Mesangial cell (primary cell): ENCODE results near the gene DDRGK1. TPM values are rescaled to one million over a fixed set of nuclear protein-coding genes. Genes with fewer than 3 reads are reported as not detected.

ENCODE experiments used
- total RNA-seq: library from RNA; depleted of rRNA; stranded (reverse); fragments of >200 nt; gene quantifications from 2 replicates; pipeline ENCODE4 v1.2.3, GENCODE V29; 2015

The DDRGK1 gene
- total RNA-seq, result 39.3 and 49.4 TPM in 2 replicates

GRCh38 chr20:3204124-3204794 lies at the start of gene DDRGK1:
Gene DDRGK1 (minus strand): TSS chr20:3204682. CDS start chr20:3204627, 55 bp downstream.

DNA sequence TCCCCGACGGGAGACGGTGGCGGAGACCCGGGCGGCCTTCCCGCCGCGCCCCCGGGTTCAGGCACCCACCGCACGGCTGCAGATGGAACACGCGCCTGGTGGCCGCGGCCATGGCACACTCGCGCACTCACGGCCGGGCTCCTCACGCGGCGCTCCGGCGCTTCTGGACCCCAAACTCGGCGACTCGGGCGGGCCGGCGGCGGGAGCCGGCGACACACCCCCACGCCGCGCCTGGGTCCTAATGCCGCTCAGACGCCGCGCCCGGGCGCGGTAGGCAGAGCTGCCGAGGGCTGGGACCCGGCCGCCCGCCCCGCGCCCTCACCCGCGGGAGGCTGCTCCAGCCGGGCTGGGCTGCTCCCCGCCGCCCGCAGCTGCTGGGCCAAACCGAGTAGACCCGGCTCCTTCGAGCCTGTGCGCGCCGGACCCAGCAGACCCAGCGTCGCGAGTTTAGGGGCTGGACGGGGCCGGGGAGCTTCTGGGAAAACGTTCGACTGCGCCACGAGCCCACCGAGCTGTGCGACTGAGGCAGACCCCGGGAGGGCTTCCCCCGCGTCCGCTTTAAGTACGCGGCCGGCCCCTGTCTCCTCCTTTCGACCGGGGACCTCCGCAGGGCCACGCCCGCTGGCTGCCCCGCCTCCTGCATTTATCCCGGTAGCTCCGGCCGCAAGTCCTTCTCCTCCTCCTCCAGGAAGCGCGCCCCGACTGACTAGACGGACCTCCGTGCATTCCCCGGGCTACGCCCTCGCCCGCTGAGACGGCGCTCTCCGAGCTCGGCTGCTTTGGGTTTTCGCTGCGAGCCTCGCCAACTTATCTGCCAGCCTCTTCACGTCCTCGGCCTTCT lies 34.8 kb upstream of the DDRGK1 start, which contains the start of gene SLC4A11:
SLC4A11 (minus strand) TSS at position 165 of the 841 bp plus-strand sequence; CDS start at position 112, 53 bp downstream.

DNA sequence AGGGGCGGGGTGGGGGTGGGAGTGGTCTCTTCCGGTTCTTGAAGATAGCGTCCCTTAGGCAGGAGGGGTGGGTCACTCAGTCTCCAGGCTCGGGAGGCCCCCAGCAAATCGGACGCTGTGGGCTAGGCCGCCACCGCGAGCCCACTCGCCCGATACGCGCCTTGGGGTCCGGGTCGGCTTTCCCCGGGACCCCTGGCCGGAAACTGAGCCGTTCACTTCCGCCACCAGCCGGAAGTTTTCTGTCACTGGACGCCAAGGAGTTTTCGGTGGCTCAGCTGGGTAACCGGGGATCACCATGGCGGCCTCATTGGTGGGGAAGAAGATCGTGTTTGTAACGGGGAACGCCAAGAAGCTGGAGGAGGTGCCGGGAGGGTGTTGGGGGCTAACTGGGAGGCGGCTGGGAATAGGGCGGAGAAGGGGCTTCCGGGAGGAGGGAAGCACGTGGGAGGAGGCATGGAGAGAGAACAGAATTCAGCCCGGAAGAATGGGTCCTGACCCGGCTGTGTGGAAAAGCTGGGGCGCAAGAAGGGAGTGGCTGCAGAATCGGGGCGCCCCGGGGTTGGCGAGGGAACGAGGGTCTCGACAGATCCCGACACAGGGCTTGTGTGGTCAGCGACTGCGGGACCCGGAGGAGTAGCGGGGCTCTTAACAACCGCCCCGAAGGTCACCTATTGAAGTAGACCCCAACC lies 4.9 kb upstream of the DDRGK1 start, which contains the start of gene ITPA:
ITPA (plus strand) TSS at position 242 of the 689 bp plus-strand sequence; CDS start at position 296, 54 bp downstream.

DNA sequence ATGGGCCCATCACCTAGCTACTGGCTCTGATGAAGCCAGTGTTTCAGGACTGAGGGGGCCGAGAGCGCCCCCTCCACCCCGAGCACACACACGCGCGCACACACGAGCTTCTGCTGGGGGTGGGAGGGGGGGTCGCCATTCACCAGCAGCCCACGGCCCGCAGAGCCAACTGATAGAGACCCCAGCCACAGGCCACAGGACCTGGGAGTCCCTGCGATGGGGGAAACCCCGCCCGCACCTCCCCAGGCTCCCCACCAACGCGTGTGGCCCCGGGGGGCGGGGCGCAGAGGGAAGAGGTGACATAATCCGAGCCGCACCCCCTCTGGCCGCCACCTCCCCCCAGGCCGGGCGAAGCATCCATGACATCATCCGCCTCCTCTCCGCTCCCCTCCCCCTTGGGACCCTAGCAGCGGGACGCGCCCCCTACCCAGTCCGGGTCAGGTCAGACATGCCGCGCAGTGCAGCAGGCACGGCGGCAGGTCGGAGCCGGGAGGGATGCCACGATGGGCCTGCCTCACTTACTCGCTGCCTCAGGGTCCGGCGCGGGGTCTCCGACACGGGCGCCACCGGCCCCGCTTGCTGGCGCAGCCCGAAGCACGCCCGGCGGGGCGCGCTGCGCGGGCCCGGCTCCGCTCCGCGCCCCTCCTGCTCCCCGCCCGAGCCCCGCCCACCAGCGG lies 31.4 kb downstream of the DDRGK1 start, which contains the start of gene LZTS3:
LZTS3 (minus strand) TSS at position 617 of the 677 bp plus-strand sequence. CDS start 6,386 bp downstream, outside the sequence.

Other genes starting within 250 kb of the DDRGK1 start
- 0.25 TPM in 1 of 2 replicates, not detected in the other for gene GNRH2, start 161.1 kb downstream of the DDRGK1 start, total RNA-seq
- 66.2 and 86.5 TPM in 2 replicates for gene MRPS26, start 158.6 kb downstream of the DDRGK1 start, total RNA-seq
- not detected in 2 replicates for gene OXT, start 133.1 kb downstream of the DDRGK1 start, total RNA-seq
- not detected in 2 replicates for gene AVP, start 120.0 kb downstream of the DDRGK1 start, total RNA-seq
- 10.5 and 12.1 TPM in 2 replicates for gene FASTKD5, start 44.8 kb downstream of the DDRGK1 start, total RNA-seq
- gene UBOX5, start 44.8 kb downstream of the DDRGK1 start, total RNA-seq, result 5.1 and 6.2 TPM in 2 replicates
- gene LZTS3, start 31.1 kb downstream of the DDRGK1 start, total RNA-seq, result 5.8 and 7.0 TPM in 2 replicates
- gene ITPA, start 4.8 kb upstream of the DDRGK1 start, total RNA-seq, result 56.8 and 82.0 TPM in 2 replicates
- gene SLC4A11, start 34.5 kb upstream of the DDRGK1 start, total RNA-seq, result 1.1 and 17.6 TPM in 2 replicates
- gene DNAAF9, start 203.0 kb upstream of the DDRGK1 start, total RNA-seq, result 4.7 and 13.1 TPM in 2 replicates